Panc1 (cell line): ENCODE data around the gene OSBPL8. TPM values are rescaled to one million over a fixed set of nuclear protein-coding genes. Genes with fewer than 3 reads are reported as not detected.
A peak's percentile ranks its signal among the peaks of the same experiment; 100 is the strongest.

Experiments used
- ATAC-seq: fragments of 200-7000 bp; cut with Tn5 transposase; 2 replicates; pipeline ENCODE4 v1.9.1; 2020; ENCODE audit warnings: mild to moderate bottlenecking, moderate library complexity
- Bru-seq: library from RNA; stranded (reverse); fragments of 400-500 nt; gene quantifications from one replicate; lab custom pipeline; 2021; lab: Mats Ljungman, UMichigan
- BruChase-seq, 2 experiments: library from RNA; stranded (reverse); fragments of 400-500 nt; gene quantifications; one replicate each; lab custom pipeline; 2021; lab: Mats Ljungman, UMichigan
- BruUV-seq: library from RNA; stranded (reverse); fragments of 400-500 nt; replicated peaks from 2 replicates; lab custom pipeline; 2021; lab: Mats Ljungman, UMichigan
- CTCF ChIA-PET: fragments of 300-600 bp; sonication (Branson Sonifier 250); formaldehyde crosslinking; loops from one replicate; lab custom pipeline; 2022; ENCODE audit warnings: antibody characterized with exemption; lab: Charles Lee
- POLR2A ChIA-PET: fragments of 300-600 bp; sonication (Branson Sonifier 250); formaldehyde crosslinking; loops from one replicate; lab custom pipeline; 2022; ENCODE audit warnings: antibody characterized with exemption; lab: Charles Lee
- DNase-seq: peaks from one replicate; pipeline ENCODE4 v3.0.0-alpha.2; 2010; ENCODE audit warnings: low read depth, low spot score
- H3K27ac ChIP-seq: 2 replicates; pipeline ENCODE4 v1.5.1; 2011; ENCODE audit warnings: mild to moderate bottlenecking, low read length, inconsistent platforms
- H3K27me3 ChIP-seq: fragments of 200-500 bp; sonication (Bioruptor generic); 2 replicates; pipeline ENCODE4 v1.6.0; 2014; ENCODE audit warnings: low read length, inconsistent platforms; ENCODE audit not compliant: control insufficient read depth, insufficient read depth
- H3K36me3 ChIP-seq: fragments of 200-500 bp; sonication (Bioruptor generic); 2 replicates; pipeline ENCODE4 v1.5.1; 2014; ENCODE audit warnings: inconsistent platforms, mild to moderate bottlenecking, low read length, moderate library complexity; ENCODE audit not compliant: control insufficient read depth, insufficient read depth
- H3K4me1 ChIP-seq: 2 replicates; pipeline ENCODE4 v1.5.1; 2011; ENCODE audit warnings: inconsistent platforms, mild to moderate bottlenecking, low read length, moderate library complexity; ENCODE audit not compliant: control insufficient read depth, insufficient read depth
- H3K4me3 ChIP-seq, 2 experiments: 2 replicates each; pipeline ENCODE4 v1.5.1; 2011 to 2012; ENCODE audit warnings: low read depth in 2 of 2, low read length in 2 of 2, mild to moderate bottlenecking in 2 of 2, inconsistent platforms in 1 of 2, moderate library complexity in 1 of 2
- H3K9me3 ChIP-seq: fragments of 200-500 bp; sonication (Bioruptor generic); 2 replicates; pipeline ENCODE4 v1.5.1; 2014; ENCODE audit warnings: low read depth, mild to moderate bottlenecking, inconsistent platforms, low read length, moderate library complexity; ENCODE audit not compliant: control insufficient read depth, insufficient read depth
- POLR2AphosphoS5 ChIP-seq: IDR thresholded peaks from 2 replicates; pipeline ENCODE4 v1.6.1; 2012; ENCODE audit warnings: mild to moderate bottlenecking, low read depth, low read length, moderate library complexity
- SIN3A ChIP-seq: IDR thresholded peaks from 2 replicates; pipeline ENCODE4 v1.6.1; 2012; ENCODE audit warnings: low read depth, mild to moderate bottlenecking, low read length, moderate library complexity, borderline replicate concordance; ENCODE audit not compliant: insufficient read depth
- TCF7L2 ChIP-seq: IDR thresholded peaks from 2 replicates; pipeline ENCODE4 v1.6.1; 2011; ENCODE audit warnings: mild to moderate bottlenecking, low read depth, low read length, inconsistent platforms
- in situ Hi-C: cut with HindIII; loops from 2 replicates; pipeline ENCODE4 v1.10.0; 2016; ENCODE audit warnings: low sequenced_read_pairs, low pct_unique_long_range_greater_than_20kb
- intact Hi-C: fragments of 100-400 bp; cut with micrococcal nuclease; formaldehyde crosslinking; loops from one replicate; pipeline ENCODE4 v1.10.0; 2022; ENCODE audit not compliant: unreplicated experiment
- long read RNA-seq: library from polyadenylated mRNA; unstranded; transcript quantifications from one replicate; pipeline ENCODE4 v2.0.0, GENCODE V29; 2021; ENCODE audit not compliant: unreplicated experiment
- polyA plus RNA-seq: library from polyadenylated mRNA; unstranded; fragments of >200 nt; gene quantifications from one replicate; pipeline ENCODE4 v1.2.1, GENCODE V29; 2012; ENCODE audit warnings: missing spikeins; ENCODE audit not compliant: insufficient read length
- total RNA-seq: library from RNA; stranded (reverse); gene quantifications from one replicate; pipeline ENCODE4 v1.2.1, GENCODE V29; 2021; ENCODE audit not compliant: unreplicated experiment
- TF ChIP-seq, protein P1 (sequence below), 2 experiments: IDR thresholded peaks; 2 replicates each; pipeline ENCODE4 v1.6.1; 2011 to 2012; ENCODE audit warnings: low read depth in 2 of 2, control low read depth in 1 of 2, low read length in 1 of 2, mild to moderate bottlenecking in 1 of 2, moderate library complexity in 1 of 2; ENCODE audit not compliant: insufficient read depth in 1 of 2
- TF ChIP-seq, protein P2 (sequence below): fragments of 450-650 bp; IDR thresholded peaks from 2 replicates; pipeline ENCODE4 v1.5.1; 2017; ENCODE audit warnings: mild to moderate bottlenecking

Gene OSBPL8, protein sequence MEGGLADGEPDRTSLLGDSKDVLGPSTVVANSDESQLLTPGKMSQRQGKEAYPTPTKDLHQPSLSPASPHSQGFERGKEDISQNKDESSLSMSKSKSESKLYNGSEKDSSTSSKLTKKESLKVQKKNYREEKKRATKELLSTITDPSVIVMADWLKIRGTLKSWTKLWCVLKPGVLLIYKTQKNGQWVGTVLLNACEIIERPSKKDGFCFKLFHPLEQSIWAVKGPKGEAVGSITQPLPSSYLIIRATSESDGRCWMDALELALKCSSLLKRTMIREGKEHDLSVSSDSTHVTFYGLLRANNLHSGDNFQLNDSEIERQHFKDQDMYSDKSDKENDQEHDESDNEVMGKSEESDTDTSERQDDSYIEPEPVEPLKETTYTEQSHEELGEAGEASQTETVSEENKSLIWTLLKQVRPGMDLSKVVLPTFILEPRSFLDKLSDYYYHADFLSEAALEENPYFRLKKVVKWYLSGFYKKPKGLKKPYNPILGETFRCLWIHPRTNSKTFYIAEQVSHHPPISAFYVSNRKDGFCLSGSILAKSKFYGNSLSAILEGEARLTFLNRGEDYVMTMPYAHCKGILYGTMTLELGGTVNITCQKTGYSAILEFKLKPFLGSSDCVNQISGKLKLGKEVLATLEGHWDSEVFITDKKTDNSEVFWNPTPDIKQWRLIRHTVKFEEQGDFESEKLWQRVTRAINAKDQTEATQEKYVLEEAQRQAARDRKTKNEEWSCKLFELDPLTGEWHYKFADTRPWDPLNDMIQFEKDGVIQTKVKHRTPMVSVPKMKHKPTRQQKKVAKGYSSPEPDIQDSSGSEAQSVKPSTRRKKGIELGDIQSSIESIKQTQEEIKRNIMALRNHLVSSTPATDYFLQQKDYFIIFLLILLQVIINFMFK
- total RNA-seq (76.9 TPM), Bru-seq, nascent RNA (percentile 84 among the genes with signal in this experiment), BruChase-seq, experiment 1, labeled RNA remaining after a 2-hour chase (percentile 75 among the genes with signal in this experiment), BruChase-seq, experiment 2, labeled RNA remaining after a 6-hour chase (percentile 84 among the genes with signal in this experiment)
- polyA plus RNA-seq = 18.0 TPM
- long read RNA-seq, full-length matches to known transcripts = 20 of 105 reads
- long read RNA-seq, partial matches to known transcripts = 49 of 105 reads
- long read RNA-seq, other reads (novel, unspliced or antisense) = 36 of 105 reads

DNA sequence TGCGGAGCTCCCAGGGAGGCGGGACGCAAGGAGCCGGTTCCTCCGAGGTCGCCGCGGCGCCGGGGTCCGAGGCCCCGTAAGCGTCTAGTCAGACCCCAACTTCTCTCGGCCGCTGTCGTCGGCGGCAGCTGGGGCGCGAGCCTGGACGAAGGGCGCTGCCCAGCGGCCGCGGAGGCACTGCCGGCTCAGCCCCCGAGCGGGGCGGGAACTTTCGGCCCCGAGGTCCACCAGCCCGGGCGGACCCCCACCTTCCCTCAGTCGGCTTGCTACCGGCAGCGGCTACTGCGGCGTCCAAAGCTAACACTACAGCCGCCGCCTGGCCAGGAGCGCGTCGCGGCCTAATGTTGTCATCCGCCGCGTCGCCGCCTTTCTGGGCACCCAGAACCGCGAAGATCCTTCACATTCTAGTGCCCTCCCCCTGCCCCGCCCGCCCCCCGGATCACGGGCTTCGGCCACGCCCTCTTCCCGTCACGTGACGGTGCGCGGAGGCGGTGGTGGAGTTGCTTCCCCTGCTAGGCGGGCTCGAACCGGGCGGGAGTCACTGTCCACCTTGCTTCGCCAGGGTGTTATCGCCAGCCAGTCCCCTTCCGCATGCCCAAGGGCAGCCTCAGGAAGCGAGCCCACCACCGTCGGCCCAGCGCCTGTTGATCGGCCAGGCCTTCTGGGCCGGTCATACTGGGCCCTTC is at the start of gene OSBPL8:
Gene OSBPL8 (minus strand): TSS at position 372 of the 686 bp plus-strand sequence. CDS start 72,220 bp downstream, outside the sequence.
- ATAC-seq = peak; percentile 91
- Histone ChIP-seq H3K36me3 (no peaks in the 10 kb centered on the region; the same call in 1 of the 2 replicates), H3K9me3 (no peaks in the 10 kb centered on the region), H3K4me1 (peaks cover 19% of the 10 kb centered on the region), H3K27me3 (no peaks in the 10 kb centered on the region), H3K4me3 (peak within 1 kb of the TSS; percentile 73 to 99), H3K27ac (peak within 1 kb of the TSS; percentile 98)
- in situ Hi-C loops (no loop called here), intact Hi-C loops (no loop called here)
- CTCF ChIA-PET = no interaction called here
- no peak for DNase-seq
- no peak for TF ChIP-seq TCF7L2
- peak; percentile 91 for TF ChIP-seq POLR2AphosphoS5
- TF ChIP-seq, protein P1, sequence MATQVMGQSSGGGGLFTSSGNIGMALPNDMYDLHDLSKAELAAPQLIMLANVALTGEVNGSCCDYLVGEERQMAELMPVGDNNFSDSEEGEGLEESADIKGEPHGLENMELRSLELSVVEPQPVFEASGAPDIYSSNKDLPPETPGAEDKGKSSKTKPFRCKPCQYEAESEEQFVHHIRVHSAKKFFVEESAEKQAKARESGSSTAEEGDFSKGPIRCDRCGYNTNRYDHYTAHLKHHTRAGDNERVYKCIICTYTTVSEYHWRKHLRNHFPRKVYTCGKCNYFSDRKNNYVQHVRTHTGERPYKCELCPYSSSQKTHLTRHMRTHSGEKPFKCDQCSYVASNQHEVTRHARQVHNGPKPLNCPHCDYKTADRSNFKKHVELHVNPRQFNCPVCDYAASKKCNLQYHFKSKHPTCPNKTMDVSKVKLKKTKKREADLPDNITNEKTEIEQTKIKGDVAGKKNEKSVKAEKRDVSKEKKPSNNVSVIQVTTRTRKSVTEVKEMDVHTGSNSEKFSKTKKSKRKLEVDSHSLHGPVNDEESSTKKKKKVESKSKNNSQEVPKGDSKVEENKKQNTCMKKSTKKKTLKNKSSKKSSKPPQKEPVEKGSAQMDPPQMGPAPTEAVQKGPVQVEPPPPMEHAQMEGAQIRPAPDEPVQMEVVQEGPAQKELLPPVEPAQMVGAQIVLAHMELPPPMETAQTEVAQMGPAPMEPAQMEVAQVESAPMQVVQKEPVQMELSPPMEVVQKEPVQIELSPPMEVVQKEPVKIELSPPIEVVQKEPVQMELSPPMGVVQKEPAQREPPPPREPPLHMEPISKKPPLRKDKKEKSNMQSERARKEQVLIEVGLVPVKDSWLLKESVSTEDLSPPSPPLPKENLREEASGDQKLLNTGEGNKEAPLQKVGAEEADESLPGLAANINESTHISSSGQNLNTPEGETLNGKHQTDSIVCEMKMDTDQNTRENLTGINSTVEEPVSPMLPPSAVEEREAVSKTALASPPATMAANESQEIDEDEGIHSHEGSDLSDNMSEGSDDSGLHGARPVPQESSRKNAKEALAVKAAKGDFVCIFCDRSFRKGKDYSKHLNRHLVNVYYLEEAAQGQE (IDR thresholded peaks at IDR 0.05; ENCODE audit: insufficient read depth in 1 of 2, low read depth in 2 of 2, low read length in 1 of 2) = no peak
- peak; percentile 79; the same call in 1 of the 2 replicates for TF ChIP-seq SIN3A
- TF ChIP-seq, protein P2, sequence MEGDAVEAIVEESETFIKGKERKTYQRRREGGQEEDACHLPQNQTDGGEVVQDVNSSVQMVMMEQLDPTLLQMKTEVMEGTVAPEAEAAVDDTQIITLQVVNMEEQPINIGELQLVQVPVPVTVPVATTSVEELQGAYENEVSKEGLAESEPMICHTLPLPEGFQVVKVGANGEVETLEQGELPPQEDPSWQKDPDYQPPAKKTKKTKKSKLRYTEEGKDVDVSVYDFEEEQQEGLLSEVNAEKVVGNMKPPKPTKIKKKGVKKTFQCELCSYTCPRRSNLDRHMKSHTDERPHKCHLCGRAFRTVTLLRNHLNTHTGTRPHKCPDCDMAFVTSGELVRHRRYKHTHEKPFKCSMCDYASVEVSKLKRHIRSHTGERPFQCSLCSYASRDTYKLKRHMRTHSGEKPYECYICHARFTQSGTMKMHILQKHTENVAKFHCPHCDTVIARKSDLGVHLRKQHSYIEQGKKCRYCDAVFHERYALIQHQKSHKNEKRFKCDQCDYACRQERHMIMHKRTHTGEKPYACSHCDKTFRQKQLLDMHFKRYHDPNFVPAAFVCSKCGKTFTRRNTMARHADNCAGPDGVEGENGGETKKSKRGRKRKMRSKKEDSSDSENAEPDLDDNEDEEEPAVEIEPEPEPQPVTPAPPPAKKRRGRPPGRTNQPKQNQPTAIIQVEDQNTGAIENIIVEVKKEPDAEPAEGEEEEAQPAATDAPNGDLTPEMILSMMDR = peak; percentile 62
- POLR2A ChIA-PET = interaction anchor here (0.5 kb wide), 1 partner anchor 533 kb away, joined by 3 read pairs; no protein-coding TSS in a partner anchor
- BruUV-seq = no TSS peak

DNA sequence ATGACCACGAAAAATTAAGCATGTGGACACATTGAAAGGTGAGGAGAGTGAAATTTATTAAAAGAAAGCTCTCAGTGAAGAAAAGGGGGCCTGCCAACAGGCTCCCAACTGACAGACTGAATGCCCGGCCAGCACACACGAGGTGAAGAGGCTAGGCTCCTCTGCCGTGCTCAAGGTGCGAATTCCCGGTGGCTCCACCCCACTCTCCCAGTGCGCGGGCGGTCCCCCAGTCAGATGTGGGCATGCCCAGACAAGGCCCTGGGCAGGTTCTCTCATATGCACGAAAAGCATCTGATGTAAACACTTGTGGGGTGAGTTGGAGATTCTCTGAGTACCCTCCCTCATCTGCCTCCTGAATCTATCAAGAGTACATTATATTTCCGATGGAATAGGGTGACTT is 48.5 kb upstream of the OSBPL8 start:
- Histone ChIP-seq H3K27ac (no peak overlapping the region), H3K27me3 (no peaks in the 10 kb centered on the region; the same call in 1 of the 2 replicates), H3K36me3 (no peaks in the 10 kb centered on the region), H3K4me3 (no peak overlapping the region), H3K4me1 (no peaks in the 10 kb centered on the region), H3K9me3 (no peaks in the 10 kb centered on the region)
- BruUV-seq = no TSS peak
- intact Hi-C loops = no loop called here
- no peak for TF ChIP-seq TCF7L2
- TF ChIP-seq POLR2AphosphoS5 = no peak
- TF ChIP-seq, protein P1 (IDR thresholded peaks at IDR 0.05; ENCODE audit: insufficient read depth in 1 of 2, low read depth in 2 of 2, low read length in 1 of 2) = no peak
- no peak for TF ChIP-seq SIN3A
- TF ChIP-seq, protein P2 = no peak
- POLR2A ChIA-PET = no interaction called here
- ATAC-seq = no peak
- CTCF ChIA-PET = no interaction called here
- DNase-seq = no peak
- in situ Hi-C loops = no loop called here
